ENCODE data around the gene PARD3B.

- TF ChIP-seq SP1 (IDR thresholded peaks at IDR 0.05) (no peak), BHLHE40 (IDR thresholded peaks at IDR 0.05; ENCODE audit: borderline replicate concordance) (no peak), ZNF384 (IDR thresholded peaks at IDR 0.05) (no peak), HDGF (IDR thresholded peaks at IDR 0.05; ENCODE audit: borderline replicate concordance) (no peak), SUZ12 (IDR thresholded peaks at IDR 0.05) (no peak), ELF4 (IDR thresholded peaks at IDR 0.05) (no peak), FOXM1 (IDR thresholded peaks at IDR 0.05; ENCODE audit: borderline replicate concordance) (no peak), CTBP1 (IDR thresholded peaks at IDR 0.05; ENCODE audit: borderline replicate concordance) (no peak), NFRKB (IDR thresholded peaks at IDR 0.05) (no peak)
Measured at GRCh38 chr2:205197468-205198139, 652.3 kb downstream of the PARD3B start.
